Esophagus muscularis mucosa (tissue), 4 donors: ENCODE measurements around the gene OGDH.

Experiments used
- EP300 ChIP-seq: sonication (generic); formaldehyde crosslinking; IDR thresholded peaks from one replicate; pipeline ENCODE4 v1.6.1; 2017; ENCODE audit warnings: antibody characterized with exemption
- POLR2A ChIP-seq: fragments of 450-650 bp; IDR thresholded peaks from one replicate; pipeline ENCODE4 v1.6.1; 2017; ENCODE audit warnings: antibody characterized with exemption, moderate library complexity, mild to moderate bottlenecking, low read depth
- POLR2AphosphoS5 ChIP-seq, 2 donors: sonication (generic); formaldehyde crosslinking; IDR thresholded peaks; one replicate each; pipeline ENCODE4 v1.6.1; 2017; ENCODE audit warnings: antibody characterized with exemption in 2 of 2
- TF ChIP-seq, protein P1 (sequence below), 3 experiments: fragments of 200-600 bp in 2 of 3; fragments of 450-650 bp in 1 of 3; sonication (generic) in 2 of 3; IDR thresholded peaks; one replicate each; pipeline ENCODE4 v1.5.1; 2017 to 2019; ENCODE audit warnings: antibody characterized with exemption in 3 of 3, mild to moderate bottlenecking in 2 of 3, moderate library complexity in 1 of 3

DNA sequence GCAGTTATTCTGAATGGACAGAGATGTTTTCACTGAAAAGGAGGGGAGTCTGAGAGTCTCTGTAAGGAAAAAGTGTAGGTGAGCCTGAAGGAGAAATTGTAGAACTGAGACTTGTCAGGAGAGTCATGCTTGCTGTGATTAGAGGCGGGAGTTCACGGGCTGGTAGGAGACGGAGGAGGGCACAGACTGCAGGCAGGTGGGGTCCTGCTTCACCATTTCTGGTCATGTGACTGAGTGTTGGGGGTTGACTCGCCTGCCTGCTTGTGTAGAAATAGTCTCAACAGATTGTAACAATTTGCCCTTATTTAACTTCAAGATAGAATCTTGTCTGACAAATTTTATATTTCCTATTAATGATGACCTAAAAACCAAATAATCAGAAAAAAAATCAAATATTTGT lies 70.3 kb downstream of the OGDH start:
- TF ChIP-seq, protein P1, sequence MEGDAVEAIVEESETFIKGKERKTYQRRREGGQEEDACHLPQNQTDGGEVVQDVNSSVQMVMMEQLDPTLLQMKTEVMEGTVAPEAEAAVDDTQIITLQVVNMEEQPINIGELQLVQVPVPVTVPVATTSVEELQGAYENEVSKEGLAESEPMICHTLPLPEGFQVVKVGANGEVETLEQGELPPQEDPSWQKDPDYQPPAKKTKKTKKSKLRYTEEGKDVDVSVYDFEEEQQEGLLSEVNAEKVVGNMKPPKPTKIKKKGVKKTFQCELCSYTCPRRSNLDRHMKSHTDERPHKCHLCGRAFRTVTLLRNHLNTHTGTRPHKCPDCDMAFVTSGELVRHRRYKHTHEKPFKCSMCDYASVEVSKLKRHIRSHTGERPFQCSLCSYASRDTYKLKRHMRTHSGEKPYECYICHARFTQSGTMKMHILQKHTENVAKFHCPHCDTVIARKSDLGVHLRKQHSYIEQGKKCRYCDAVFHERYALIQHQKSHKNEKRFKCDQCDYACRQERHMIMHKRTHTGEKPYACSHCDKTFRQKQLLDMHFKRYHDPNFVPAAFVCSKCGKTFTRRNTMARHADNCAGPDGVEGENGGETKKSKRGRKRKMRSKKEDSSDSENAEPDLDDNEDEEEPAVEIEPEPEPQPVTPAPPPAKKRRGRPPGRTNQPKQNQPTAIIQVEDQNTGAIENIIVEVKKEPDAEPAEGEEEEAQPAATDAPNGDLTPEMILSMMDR (IDR thresholded peaks at IDR 0.05): no peak
- TF ChIP-seq POLR2A (no peak), EP300 (no peak), POLR2AphosphoS5 (IDR thresholded peaks at IDR 0.05) (no peak)
